Forelimb muscle (tissue), 1 donor: Measurements from ENCODE around the gene TMEM109. TPM values are rescaled to one million over a fixed set of nuclear protein-coding genes. Genes with fewer than 3 reads are reported as not detected.
"Not testable (repeated sequence)": the region's sequence is repeated elsewhere in the genome, so short reads cannot be mapped to it uniquely, and the experiment has no call there.

Experiments used
- DNase-seq: peaks from one replicate; pipeline ENCODE4 v3.0.0-alpha.2; 2013; ENCODE audit warnings: low read depth
- polyA plus RNA-seq: library from polyadenylated mRNA; unstranded; fragments of 120-200 nt; gene quantifications from one replicate; pipeline ENCODE4 v1.2.1, GENCODE V29; 2013; ENCODE audit not compliant: insufficient read length

The TMEM109 gene
- polyA plus RNA-seq, 1 donor, result 99.9 TPM

GRCh38 chr11:60878245-60879101, 35.5 kb upstream of the TMEM109 start:
- peak; percentile 73 for DNase-seq

DNA sequence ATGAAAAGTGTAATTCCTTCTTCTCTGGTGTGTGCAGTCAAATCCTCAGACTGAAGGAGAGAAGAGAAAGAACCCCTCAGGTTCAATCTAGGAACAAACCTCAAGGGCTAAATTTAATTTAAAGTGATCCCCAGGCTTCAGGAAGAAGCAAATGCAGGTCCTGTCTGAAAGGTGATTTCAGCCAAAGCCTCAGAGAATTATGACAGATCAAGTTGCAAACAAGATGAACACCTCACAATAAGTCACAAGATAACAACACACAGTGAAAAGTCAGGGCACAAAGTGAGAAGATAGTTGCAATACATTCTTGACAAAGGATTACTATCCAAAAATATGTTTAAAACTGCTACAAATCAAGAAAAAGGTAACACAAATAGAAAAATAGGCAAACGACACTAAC, 34.9 kb upstream of the TMEM109 start:
- DNase-seq, result no peak

DNA sequence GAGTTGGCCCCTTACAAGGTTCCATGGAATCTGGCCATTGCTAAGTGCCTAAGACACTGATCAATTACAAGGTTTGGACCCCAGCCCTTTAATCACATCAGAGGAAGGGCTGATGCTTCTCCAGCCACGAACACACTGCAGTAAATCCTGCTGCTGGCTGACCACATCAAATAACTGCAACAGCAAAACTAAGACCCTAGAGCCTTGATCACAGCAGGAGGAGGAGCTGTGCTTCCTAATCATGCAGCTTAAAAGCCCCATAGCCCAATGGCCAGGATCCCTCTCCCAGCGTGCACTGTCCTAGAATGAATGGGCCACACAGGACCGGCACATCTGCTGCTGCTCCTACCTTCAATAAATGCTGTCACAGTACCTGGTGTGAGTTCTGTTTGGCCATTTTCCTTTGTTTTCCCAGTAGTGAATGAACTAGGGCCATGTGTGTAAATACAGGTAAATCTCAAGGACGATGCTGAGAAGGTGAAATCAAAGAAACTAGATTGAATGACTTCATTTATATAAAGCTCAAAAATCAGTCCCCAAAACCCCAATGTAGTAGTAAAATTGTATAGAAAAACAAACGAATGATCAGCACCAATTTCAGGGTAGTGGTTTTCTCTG, 33.9 kb upstream of the TMEM109 start:
- no peak for DNase-seq

DNA sequence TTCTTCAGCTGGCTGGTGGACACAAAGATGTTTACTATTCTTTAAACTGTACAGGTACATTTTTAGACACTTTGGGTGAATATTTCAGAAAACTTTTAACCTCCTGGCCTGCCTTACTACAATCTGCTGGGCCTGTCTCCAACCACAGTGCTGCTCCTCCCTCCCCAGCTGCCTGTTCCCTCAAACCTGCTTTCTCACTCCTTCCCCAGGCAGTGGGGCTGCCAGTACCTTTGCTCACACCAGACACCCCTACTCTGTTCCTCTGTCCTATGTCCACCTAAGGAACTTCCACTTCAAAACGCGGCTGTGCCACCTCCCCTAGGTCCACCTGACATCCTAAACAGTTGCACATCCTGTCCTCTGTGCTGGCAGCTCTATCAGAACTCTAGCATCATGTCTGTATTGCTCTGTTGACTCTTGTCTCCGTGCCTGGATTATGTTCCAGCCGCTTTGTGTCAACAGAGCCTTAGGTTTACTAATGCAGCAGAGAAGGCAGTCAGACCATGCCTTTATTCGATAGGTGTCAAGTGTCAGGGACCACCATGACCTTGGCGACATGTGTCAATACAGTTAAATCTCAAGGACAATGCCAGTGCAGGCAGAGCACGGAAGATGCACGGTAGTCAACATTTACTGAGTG, 33.2 kb upstream of the TMEM109 start:
- DNase-seq, result no peak

GRCh38 chr11:60887556-60887955, 26.4 kb upstream of the TMEM109 start:
- DNase-seq, result no peak

DNA sequence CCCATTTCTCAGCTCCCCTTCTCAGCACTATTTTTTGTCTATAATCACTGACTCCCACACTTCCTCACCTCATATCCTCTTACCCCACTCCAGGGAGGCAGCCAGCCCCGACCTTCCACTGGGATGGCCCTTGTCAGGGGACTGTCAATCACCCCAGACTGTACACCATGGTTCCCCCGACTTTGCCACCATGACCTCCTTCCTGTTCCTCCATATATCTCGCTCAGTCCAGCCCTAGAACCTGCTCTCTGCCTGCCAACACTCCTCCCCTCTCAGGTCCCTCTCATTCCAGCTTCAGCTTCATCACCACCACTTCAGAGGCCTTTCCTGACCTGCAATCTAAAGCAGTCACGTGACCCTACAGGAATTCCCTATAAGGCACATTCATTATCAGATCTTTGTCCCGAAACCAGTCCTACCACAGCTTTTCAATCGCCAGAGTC, 24.1 kb upstream of the TMEM109 start:
- DNase-seq, result no peak

DNA sequence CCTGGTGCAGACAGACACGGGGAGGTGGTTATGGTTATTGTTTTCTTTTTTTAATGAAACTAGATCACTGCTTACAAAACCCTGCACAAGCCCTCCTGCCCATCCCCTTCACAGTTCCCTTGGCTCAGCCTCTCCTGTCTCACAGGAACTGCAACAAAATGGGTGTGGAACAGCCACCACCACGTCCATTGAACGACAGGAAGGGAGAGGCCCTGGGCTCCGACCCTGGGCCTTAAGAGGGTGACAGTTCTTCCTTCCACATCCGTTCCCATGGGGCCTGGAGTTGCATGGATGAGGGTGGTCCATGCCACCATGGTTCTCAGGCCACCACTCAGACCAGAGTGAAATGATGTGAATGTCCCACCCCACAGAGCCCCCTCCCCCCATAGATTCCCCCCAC, 23.3 kb upstream of the TMEM109 start:
- no peak for DNase-seq

DNA sequence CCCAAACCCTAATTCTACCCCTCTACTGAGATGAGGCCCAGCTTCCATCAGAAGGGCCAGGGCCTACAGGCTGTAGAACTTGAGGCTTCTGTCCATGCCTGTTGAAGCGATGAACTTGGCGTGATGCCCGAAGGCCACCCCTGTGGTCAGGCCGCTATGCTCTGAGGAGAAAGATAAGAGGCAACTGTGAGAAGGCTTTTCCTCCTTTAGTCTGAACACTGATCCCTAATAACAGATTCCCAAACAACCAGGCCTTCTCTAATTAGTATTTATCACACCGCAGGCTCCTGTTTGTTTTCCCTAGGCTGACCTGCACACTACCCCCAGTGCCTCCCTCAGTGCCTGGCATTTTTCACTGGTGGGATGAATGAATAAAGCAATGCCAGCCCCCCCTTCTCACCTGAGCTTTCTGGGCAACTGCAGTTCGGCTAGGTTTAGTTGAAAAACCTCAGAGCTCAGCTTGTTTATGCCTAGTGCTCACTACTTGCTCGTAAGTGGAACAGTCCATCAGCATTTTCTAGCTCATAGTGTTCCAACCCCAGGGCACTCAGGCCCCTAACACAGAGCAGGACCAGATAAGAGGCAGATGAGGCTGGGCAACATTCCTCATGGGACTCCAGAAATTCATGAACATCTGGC, 22.7 kb upstream of the TMEM109 start:
- no peak for DNase-seq

- DNase-seq, result no peak
These were observed 18.3 kb upstream of the TMEM109 start for GRCh38 chr11:60895687-60896086.

DNA sequence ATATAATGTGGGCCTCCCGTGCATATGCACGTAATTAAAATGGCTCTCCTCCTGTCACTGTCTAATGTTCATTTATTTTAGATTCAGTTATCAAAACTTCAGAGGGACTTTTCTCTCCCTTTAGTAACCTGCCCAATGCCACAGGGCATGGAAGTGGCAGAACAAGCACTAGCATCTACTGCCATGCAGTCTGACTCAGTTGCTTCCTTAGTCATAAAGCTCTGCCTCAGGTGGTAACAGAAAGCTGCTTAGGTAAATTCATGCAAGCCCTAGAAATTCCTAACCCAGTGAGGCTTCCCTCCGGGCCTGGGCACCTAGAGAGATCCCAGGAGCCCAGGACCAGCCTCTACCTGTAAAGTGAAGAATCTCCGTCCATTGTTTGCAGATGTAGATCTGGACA, 16.5 kb upstream of the TMEM109 start:
- no peak for DNase-seq

- no peak for DNase-seq
These were observed 14.7 kb upstream of the TMEM109 start for GRCh38 chr11:60899046-60899936.

GRCh38 chr11:60899977-60900376, 14.0 kb upstream of the TMEM109 start:
- DNase-seq, result no peak

DNA sequence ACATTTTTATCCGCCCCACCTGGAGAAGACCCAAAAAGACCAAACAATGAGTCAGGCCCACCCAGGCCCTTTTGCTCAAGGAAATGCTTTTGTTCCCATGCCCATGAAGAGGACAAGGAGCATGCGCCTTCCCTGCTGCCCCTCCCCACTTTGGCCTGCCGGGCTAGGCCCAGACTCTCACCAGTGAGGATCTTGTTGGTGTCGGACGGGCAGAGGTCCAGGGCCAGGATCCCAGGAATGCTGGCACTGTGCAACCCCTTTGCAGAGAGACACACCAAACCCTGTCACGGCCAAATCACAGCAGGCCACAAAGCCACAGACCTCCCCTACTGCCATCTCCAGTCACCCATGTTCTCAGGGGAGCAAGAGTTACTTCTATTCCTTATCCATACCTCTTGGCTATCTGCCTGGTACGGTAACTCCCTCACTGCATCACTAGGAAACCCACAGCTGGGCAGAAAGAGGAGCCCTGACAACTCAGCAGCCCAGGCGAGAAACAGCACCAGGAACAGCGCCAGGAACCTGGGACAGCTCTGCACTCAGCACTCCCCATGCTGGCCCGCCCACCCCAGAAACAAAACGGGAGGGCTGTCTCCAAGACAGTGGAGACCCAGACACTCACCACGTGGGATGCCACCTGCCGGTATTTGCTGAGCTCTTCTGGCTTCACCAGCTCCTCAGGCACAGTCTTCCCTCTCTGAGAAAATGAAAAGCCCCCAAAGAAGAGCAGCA, 13.1 kb upstream of the TMEM109 start:
- DNase-seq, result no peak

GRCh38 chr11:60902625-60903024, 11.3 kb upstream of the TMEM109 start:
- DNase-seq, result no peak

DNA sequence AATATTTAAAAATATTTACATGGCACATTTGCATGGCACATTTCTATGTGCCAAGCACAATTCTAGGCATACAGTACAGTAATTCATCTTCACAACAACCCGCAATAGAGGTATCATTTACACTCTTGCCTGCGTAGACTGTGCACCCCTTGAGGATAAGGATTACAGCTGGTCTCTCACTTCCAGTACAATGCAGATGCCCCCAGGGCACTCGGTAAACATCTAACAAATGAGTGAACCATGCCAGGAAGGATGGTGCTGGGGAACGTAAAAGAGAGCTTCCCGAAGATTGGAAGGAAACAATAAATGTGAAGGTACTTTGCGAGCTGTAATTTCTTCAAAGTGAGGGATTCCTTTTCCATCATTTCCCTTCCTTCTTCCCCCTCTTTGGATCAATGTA, 8.9 kb upstream of the TMEM109 start:
- DNase-seq, result no peak

- no peak for DNase-seq
These were observed 8.3 kb upstream of the TMEM109 start for GRCh38 chr11:60905551-60906113.

- peak; percentile 93 for DNase-seq
These were observed 7.6 kb upstream of the TMEM109 start, which contains the start of gene PRPF19 for GRCh38 chr11:60906132-60906972. Gene PRPF19 (minus strand): TSS chr11:60906585. CDS start chr11:60906382, 203 bp downstream.

GRCh38 chr11:60908803-60909202, 5.2 kb upstream of the TMEM109 start:
- DNase-seq, result no peak

- DNase-seq, result not testable (repeated sequence)
These were observed 4.2 kb upstream of the TMEM109 start for GRCh38 chr11:60909680-60910280.
